GM19035 (cell line): Measurements from ENCODE around the gene DENND4B.
A peak's percentile ranks its signal among the peaks of the same experiment; 100 is the strongest.

Experiments
- ATAC-seq: cut with Tn5 transposase; IDR thresholded peaks from one replicate; pipeline ENCODE4 v1.9.1; 2021; ENCODE audit not compliant: unreplicated experiment

DENND4B gene

GRCh38 chr1:153945795-153946621 lies 510 bp downstream of the DENND4B start:
- peak; percentile 71 for ATAC-seq

- peak; percentile 0 for ATAC-seq
Observed at GRCh38 chr1:153945131-153945794, 1.3 kb downstream of the DENND4B start.

DNA sequence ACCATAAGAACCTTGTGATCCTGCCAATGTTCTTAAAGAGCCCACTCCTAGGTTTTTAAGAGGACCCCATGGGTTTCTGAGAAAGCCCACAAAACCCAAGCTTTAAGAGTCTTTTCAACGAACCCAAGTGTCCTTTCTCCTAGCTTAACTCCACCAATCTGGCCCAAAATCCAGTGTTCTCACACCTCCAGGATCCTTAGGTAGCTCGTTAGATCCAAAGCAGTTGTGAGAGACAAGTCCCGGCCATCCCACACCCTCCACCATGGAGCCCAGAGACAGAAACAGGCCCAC lies 1.7 kb downstream of the DENND4B start:
- no peak for ATAC-seq

DNA sequence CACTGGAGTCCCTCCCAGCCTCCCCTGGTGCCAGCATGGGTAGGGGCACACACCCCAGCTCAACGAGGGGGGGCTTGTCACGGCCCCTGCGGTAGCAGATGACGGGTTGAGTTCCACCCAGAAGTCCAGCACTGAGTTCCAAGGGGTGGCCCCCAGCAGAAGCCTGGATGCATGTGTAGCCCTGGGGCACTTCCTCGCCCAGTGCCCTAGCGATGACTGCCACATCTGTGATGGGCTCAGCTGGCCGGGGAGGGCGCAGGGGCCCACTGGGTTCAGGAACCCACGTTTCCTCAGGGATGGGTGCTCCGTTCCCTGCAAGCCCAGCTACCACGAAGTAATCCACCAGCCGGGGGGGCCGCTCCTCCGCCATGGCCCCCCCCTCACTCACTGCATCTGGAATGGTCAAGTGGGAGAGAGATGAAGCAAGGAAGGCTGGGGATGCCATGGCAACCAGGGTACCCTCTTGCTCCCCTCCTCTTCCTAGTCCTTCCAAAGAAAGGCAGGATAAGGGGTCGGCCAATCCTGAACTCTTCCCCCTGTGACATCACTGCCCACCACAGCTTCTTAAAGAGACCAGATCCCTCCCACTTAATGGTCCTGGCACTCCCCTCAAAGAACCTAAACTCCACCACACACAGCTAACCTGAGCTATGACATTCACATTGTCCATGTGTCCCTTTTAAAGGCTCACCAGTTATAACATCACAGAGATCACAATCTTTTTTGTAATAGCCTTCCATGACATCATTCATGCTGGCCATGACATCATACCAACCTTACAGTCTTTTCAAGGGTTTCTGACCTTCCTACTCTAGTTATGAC lies 2.3 kb downstream of the DENND4B start:
- no peak for ATAC-seq

DNA sequence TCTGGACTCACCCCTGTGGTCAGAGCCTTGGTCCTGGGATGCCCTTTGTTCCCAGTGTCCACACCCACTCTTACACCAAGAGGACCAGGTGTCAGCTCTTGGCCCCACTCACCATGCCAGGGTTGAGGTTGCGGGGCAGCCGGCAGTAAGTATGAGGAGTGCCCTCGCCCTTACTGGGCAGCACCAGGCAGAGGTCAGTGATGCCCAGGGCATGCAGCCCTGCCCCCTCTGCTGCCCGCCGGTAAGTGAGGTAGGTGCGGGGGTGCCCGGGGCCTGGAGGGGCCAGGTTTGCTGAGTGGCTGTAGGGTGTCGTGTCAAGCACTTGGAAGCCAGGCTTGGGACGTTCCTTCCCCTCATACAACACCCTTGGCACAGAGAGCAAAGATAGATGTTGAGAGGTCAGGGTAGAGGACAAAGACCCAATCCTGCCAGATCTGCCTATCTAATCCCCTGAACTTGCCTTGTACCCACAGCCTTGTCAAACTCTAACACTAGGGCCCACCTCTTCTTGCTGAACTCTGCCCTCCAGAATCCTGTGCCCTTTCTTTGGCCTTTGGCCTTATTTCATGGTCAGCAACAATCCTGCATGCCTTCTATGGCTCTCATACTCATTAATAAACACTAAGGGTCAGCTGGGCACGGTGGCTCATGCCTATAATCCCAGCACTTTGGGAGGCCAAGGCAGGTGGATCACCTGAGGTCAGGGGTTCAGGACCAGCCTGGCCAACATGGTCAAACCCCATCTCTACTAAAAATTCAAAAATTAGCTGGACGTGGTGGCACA lies 3.6 kb downstream of the DENND4B start:
- ATAC-seq, result no peak

- ATAC-seq, result no peak
Observed at GRCh38 chr1:153941826-153942725, 4.4 kb downstream of the DENND4B start.

DNA sequence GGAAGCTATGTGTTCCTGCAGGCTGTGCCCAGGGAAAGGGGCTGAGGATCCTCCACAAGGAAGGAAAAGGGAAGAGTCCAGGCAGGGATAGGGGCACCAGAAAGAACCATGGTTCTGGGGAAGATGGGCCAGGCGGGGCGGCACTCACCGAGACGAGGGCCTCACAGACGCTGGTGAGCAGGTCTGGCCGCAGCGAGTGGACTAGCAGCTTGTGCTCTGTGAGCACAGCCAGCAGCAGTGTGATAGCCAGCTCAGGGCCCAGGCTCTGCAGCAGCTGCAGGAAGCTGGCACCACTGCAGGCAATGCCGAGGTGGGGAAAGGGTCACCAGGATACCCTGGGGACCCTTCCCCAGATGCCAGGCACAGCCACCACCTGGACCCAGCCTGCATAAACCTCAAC lies 5.8 kb downstream of the DENND4B start:
- no peak for ATAC-seq

- no peak for ATAC-seq
Observed at GRCh38 chr1:153939476-153939875, 7.0 kb downstream of the DENND4B start.

DNA sequence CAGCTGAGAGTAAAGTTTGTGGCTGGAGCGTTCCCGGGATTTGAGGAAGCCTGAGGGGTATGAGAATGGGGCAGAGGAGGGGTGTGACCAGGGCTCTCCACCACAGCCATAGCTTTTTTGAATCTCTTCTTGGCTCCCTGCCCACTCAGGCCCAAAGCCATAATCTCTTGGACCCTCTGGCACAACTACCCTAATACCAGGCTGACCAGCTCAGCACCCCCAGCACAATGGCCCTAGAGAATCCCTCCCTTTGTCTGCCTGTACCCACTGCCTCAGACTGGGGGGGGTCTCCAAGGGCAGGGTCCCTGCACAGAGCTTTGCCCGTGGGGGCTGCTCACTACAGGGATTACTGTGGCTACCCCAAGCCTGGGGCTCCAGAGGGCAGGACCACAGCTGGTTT lies 7.5 kb downstream of the DENND4B start:
- no peak for ATAC-seq

DNA sequence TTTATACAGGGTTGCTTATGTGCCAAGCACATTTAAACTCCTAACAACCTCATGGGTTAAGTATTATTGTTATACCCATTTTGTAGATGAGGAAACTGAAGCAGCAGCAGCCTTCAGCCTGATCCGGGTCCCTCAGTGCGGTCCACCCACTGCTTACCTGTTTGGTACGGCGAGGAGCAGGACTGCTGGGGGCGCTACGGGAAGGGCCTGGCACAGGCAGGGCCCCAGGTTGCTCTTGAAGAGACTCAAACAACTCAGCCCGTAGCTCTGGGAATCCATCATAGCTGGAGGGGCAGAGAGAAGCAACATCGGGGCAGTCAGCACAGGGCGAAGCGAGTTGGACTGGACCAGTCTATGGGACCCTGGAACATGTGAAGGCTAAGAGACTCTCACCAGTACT lies 9.2 kb downstream of the DENND4B start:
- ATAC-seq, result no peak

- ATAC-seq, result no peak
Observed at GRCh38 chr1:153936011-153936802, 10.3 kb downstream of the DENND4B start.

DNA sequence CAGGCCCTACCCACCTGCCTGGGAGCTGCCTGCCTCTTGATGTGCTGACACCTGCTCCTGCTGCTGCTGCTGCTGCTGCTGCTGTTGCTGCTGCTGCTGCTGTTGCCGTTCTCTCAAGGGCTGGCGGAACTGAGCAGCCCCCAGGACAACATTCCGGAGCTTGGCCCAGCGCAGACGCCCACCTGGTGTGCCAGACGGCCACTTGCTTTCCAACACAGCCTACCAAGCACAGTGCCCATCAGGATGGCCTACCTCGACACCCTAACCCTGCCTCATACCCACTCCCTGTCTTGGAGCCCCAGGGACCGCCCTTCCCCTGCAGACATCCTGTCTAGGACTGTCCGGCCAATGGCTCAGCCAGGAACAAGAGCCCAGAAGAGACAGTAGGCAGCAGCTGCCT lies 11.8 kb downstream of the DENND4B start:
- ATAC-seq, result no peak

DNA sequence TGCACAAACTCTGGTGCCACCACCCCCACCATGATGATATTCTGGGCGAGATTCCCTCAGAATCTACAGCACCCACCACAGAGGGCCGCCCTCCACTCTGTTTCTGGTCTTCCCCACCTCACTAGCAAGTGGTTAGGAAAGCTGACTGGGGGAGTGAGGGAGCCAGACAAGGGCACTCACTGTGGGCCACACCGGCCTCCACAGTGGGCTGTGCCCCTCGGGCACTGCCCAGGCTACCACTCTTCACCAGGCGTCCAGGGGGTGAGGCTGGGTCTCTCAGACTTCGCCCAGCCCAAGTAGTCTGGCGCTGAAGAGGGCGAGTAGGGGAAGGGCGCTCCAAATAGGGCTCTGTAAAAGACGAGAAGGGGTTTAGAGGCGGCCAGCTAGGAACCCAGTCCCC lies 12.6 kb downstream of the DENND4B start:
- no peak for ATAC-seq

GRCh38 chr1:153933430-153933829 lies 13.1 kb downstream of the DENND4B start:
- no peak for ATAC-seq

DNA sequence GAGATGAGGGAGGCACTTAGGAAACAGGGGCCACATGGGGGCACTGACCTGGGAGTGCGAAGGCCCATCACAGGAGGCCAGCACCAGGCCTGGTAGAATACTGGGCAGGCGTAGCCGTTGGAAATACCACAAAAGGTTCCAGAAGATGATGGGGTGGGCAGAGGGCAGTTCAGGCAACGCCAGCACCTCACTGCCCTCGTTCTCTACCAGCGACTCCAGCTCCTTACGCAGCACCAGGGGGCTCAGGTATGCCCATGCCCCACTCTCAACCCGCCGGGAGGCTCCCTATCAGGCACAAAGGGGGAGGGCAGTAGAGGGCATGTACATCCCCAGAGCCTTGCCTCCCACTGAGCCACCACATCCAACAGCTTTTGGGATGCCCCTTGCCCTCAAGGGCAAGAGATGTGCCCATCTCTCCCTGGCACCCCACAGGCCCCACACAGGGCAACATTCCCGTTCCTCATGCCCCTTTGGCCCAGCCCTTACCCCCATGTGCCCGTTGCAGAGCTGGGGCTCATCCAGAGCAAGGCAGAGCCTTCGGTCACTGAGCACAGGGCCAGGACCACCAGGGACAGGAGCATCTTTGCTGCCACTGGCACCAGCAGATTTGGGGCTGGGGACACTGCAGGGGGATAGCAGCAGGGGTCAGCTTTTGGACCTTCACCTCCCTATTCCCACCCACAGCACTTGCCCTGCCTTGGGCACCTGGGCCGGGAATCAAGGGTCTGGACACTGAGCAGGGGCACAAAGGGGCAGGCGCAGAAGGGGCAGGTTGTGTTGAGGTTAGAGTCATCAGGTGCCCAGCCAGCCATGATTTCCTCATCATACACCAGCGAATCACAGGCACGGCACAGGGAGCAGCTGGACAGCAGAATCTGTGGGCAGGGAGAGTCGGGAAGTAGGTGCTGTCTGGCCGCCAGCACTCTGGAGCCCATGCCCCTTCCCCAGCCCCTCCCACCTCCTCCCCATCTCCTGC lies 14.1 kb downstream of the DENND4B start:
- no peak for ATAC-seq

GRCh38 chr1:153929981-153930948 lies 16.3 kb downstream of the DENND4B start:
- ATAC-seq, result no peak

GRCh38 chr1:153929426-153929825 lies 17.1 kb downstream of the DENND4B start:
- no peak for ATAC-seq
